ENCODE data around the gene MAGI2. TPM values are rescaled to one million over a fixed set of nuclear protein-coding genes. Genes with fewer than 3 reads are reported as not detected.

MAGI2 gene
- total RNA-seq, 1 experiment from 2014 or later = 6.2 TPM

DNA sequence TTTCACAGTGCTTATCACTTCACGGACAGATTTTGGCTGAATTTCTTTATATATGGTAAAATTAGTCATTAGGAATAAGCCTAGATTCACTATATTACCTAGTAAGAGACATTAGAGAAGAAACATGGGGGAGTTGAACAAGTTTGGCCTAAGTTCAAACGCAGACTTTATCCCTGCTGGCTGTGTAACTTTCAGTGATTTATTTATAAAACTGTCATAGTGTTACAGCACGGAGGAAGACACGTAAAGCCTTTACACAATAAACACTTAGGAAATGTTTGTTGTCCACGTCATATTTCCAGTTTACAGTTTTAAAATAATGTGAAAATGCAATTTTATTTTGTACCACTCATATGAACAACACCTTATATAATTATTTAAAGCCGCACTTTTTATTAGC is 661.5 kb downstream of the MAGI2 start:
- H3K36me3 ChIP-seq (replicated peaks; ENCODE audit: control insufficient read depth, insufficient read depth, low read length) = no peaks in the 10 kb centered on the region
- H3K4me3 ChIP-seq (ENCODE audit: insufficient read depth, low read depth, low read length) = no peak overlapping the region
- no peak for DNase-seq
- no peaks in the 10 kb centered on the region for H3K27me3 ChIP-seq (ENCODE audit: control insufficient read depth, insufficient read depth, low read length)

DNA sequence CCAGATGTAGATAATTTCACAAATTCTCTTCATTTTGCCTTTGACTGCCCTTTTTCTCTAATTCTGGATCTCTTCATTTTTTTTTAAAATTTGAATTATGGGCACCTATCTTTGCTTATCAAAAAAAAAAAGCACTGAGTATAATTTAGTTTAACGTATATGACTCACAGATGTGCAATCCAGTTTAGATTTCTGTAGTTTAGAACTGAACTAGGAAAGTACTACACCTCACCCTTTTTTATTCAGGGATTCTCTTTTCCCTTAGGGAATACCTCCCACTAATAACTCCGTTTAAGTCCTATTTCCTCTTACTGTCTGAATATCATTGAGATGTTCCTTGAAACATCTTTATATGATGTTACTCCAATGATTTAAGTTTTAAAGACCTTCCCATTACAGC is 665.0 kb downstream of the MAGI2 start:
- DNase-seq = no peak
- no peaks in the 10 kb centered on the region for H3K36me3 ChIP-seq (replicated peaks; ENCODE audit: control insufficient read depth, insufficient read depth, low read length)
- no peaks in the 10 kb centered on the region for H3K27me3 ChIP-seq (ENCODE audit: control insufficient read depth, insufficient read depth, low read length)
- no peak overlapping the region for H3K4me3 ChIP-seq (ENCODE audit: insufficient read depth, low read depth, low read length)

GRCh38 chr7:78787854-78788253 is 665.6 kb downstream of the MAGI2 start:
- Histone ChIP-seq H3K4me3 (ENCODE audit: insufficient read depth, low read depth, low read length) (no peak overlapping the region), H3K27me3 (ENCODE audit: control insufficient read depth, insufficient read depth, low read length) (no peaks in the 10 kb centered on the region), H3K36me3 (replicated peaks; ENCODE audit: control insufficient read depth, insufficient read depth, low read length) (no peaks in the 10 kb centered on the region)
- no peak for DNase-seq

DNA sequence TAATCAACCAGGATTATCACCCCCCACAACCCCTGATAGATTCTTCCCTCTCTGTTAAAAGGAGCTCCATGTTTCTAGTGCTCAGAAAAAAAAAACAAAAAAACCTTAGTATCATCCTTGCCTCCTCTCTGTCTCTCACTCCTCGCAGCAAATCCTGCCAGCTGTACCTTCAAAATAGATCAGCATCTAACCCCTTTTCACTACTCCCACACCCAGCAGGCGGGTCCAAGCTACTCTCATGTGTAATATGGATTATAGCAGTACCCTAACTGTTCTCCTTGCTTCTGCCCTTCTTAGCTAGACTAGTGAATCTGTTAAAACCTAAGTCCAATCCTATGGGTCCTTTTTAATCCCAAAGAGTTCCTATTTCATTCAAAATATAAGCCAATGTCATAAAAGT is 667.4 kb downstream of the MAGI2 start:
- Histone ChIP-seq H3K27me3 (ENCODE audit: control insufficient read depth, insufficient read depth, low read length) (no peaks in the 10 kb centered on the region), H3K36me3 (replicated peaks; ENCODE audit: control insufficient read depth, insufficient read depth, low read length) (no peaks in the 10 kb centered on the region)
- DNase-seq = no peak

DNA sequence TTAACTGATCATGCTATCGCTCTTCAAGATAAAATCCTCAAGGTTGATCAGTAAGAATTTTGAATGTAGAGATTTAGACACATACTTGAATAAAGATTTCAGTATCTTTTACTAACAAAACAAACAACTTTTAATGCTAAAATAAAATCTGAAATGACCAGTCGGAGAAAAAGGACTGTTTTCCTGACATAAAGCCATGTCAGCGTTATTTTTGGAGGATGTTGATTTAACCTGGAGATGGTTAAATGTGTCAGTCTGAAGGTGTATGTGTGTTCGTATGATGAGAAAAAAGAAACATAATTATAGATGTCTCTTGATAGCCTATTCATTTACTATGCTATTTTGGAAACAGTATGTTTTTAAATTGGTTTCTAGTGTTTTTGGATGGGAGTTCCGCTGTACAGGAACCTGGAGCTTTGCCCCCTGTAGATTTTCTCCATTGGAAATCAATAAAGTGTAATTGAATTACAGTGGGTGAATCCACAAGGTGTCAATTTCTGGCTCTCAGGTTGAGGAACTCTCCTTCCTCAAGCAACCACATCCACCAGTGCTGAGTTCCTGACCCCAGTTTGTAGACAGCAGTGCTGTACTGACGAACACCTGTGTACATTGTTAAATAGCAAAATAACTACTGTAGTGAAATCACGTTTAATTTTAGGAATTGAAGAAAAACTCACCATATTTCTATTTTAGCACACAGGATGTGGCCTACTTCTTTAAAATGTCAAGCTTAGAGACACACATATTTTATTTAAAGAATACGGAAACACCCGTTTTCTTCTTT is 670.1 kb downstream of the MAGI2 start:
- H3K27me3 ChIP-seq (ENCODE audit: control insufficient read depth, insufficient read depth, low read length) = no peaks in the 10 kb centered on the region
- H3K36me3 ChIP-seq (replicated peaks; ENCODE audit: control insufficient read depth, insufficient read depth, low read length) = no peaks in the 10 kb centered on the region
- no peak for DNase-seq
- no peak overlapping the region for H3K4me3 ChIP-seq (ENCODE audit: insufficient read depth, low read depth, low read length)

More for the DNA sequence above, 667.4 kb downstream of the MAGI2 start:
- no peak overlapping the region for H3K4me3 ChIP-seq (ENCODE audit: insufficient read depth, low read depth, low read length)

GRCh38 chr7:78780560-78780959 is 672.9 kb downstream of the MAGI2 start:
- Histone ChIP-seq H3K27me3 (ENCODE audit: control insufficient read depth, insufficient read depth, low read length) (no peaks in the 10 kb centered on the region), H3K4me3 (ENCODE audit: insufficient read depth, low read depth, low read length) (no peak overlapping the region), H3K36me3 (replicated peaks; ENCODE audit: control insufficient read depth, insufficient read depth, low read length) (no peaks in the 10 kb centered on the region)
- no peak for DNase-seq

- peak; percentile 8 for DNase-seq
- no peaks in the 10 kb centered on the region for H3K27me3 ChIP-seq (ENCODE audit: control insufficient read depth, insufficient read depth, low read length)
These were observed 673.7 kb downstream of the MAGI2 start for GRCh38 chr7:78779788-78780187.

GRCh38 chr7:78777829-78778228 is 675.6 kb downstream of the MAGI2 start:
- H3K27me3 ChIP-seq (ENCODE audit: control insufficient read depth, insufficient read depth, low read length) = no peaks in the 10 kb centered on the region
- H3K4me3 ChIP-seq (ENCODE audit: insufficient read depth, low read depth, low read length) = no peak overlapping the region
- DNase-seq = no peak
- H3K36me3 ChIP-seq (replicated peaks; ENCODE audit: control insufficient read depth, insufficient read depth, low read length) = no peaks in the 10 kb centered on the region

More at GRCh38 chr7:78779788-78780187, 673.7 kb downstream of the MAGI2 start:
- Histone ChIP-seq H3K4me3 (ENCODE audit: insufficient read depth, low read depth, low read length) (no peak overlapping the region), H3K36me3 (replicated peaks; ENCODE audit: control insufficient read depth, insufficient read depth, low read length) (no peaks in the 10 kb centered on the region)

- peak; percentile 53 for DNase-seq
- peak overlapping the region; percentile 42 for H3K4me3 ChIP-seq (ENCODE audit: insufficient read depth, low read depth, low read length)
- no peaks in the 10 kb centered on the region for H3K27me3 ChIP-seq (ENCODE audit: control insufficient read depth, insufficient read depth, low read length)
- H3K36me3 ChIP-seq (replicated peaks; ENCODE audit: control insufficient read depth, insufficient read depth, low read length) = no peaks in the 10 kb centered on the region
These were observed 682.8 kb downstream of the MAGI2 start for GRCh38 chr7:78770422-78771410.

- no peaks in the 10 kb centered on the region for H3K27me3 ChIP-seq (ENCODE audit: control insufficient read depth, insufficient read depth, low read length)
- no peak for DNase-seq
- H3K4me3 ChIP-seq (ENCODE audit: insufficient read depth, low read depth, low read length) = peak overlapping the region; percentile 42
- no peaks in the 10 kb centered on the region for H3K36me3 ChIP-seq (replicated peaks; ENCODE audit: control insufficient read depth, insufficient read depth, low read length)
These were observed 683.9 kb downstream of the MAGI2 start for GRCh38 chr7:78769481-78770101.

DNA sequence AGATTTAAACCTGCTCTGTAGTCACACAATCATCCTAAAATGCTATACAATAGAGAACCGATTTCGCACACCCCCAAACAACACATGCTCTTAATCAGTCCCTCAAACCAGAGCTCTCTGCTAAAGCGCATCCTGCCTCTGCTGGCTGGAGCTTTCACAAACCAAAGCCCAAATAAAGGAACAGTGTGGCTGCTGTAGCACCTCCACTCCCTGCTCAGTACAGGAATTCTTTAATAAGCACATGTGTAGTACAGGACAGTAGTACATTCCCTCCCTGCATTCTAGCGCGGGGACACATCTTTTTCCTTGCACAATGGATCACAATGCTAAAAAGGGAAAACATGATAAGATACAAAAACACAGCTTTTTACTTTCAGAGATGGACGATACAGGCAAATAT is 684.6 kb downstream of the MAGI2 start:
- no peak for DNase-seq
- H3K27me3 ChIP-seq (ENCODE audit: control insufficient read depth, insufficient read depth, low read length) = no peaks in the 10 kb centered on the region
- H3K36me3 ChIP-seq (replicated peaks; ENCODE audit: control insufficient read depth, insufficient read depth, low read length) = no peaks in the 10 kb centered on the region
- peak overlapping the region; percentile 42 for H3K4me3 ChIP-seq (ENCODE audit: insufficient read depth, low read depth, low read length)

GRCh38 chr7:78765943-78766729 is 687.3 kb downstream of the MAGI2 start:
- Histone ChIP-seq H3K4me3 (ENCODE audit: insufficient read depth, low read depth, low read length) (no peak overlapping the region), H3K27me3 (ENCODE audit: control insufficient read depth, insufficient read depth, low read length) (no peaks in the 10 kb centered on the region), H3K36me3 (replicated peaks; ENCODE audit: control insufficient read depth, insufficient read depth, low read length) (no peaks in the 10 kb centered on the region)
- DNase-seq = no peak

DNA sequence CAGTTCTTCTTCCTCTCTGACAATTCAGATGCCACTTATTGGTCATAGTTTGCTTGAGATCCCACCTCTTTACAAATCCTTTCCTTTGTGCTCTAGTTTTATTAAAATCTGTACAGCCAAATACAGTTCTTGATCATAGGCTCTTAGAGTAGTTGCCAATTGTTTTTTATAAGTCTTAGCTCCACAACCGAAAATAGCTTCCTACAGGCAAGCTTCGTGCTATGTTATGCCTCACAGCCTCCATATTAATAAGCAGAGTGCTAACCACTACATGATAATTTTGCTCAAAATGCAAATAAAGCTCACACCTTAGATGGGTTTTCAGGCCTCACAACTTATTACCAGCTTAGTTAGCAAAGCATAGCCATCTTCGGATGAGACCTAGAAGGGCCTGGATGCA is 688.9 kb downstream of the MAGI2 start:
- no peaks in the 10 kb centered on the region for H3K36me3 ChIP-seq (replicated peaks; ENCODE audit: control insufficient read depth, insufficient read depth, low read length)
- no peaks in the 10 kb centered on the region for H3K27me3 ChIP-seq (ENCODE audit: control insufficient read depth, insufficient read depth, low read length)
- no peak for DNase-seq
- no peak overlapping the region for H3K4me3 ChIP-seq (ENCODE audit: insufficient read depth, low read depth, low read length)

DNA sequence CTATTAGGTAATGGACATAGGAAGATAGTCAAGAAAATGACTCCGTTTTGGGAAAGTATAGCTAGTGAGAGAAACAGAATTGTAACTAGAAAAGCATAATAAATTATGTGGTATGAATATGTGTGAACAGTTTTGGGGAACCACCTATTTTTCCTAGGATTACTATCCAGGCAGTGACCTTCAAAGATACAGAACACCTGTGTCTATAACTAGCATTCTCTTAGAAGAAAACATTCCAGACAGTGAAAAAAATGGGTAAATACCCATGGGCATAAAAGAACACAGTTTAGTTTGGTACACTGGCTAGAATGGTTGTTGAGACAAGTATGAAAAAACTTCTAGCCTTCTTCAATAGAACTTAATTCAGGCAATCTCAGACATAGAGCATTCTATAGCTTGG is 690.8 kb downstream of the MAGI2 start:
- H3K4me3 ChIP-seq (ENCODE audit: insufficient read depth, low read depth, low read length) = no peak overlapping the region
- no peaks in the 10 kb centered on the region for H3K36me3 ChIP-seq (replicated peaks; ENCODE audit: control insufficient read depth, insufficient read depth, low read length)
- H3K27me3 ChIP-seq (ENCODE audit: control insufficient read depth, insufficient read depth, low read length) = no peaks in the 10 kb centered on the region
- no peak for DNase-seq
